ENCODE measurements around the gene PMIS2.

PMIS2 gene

DNA sequence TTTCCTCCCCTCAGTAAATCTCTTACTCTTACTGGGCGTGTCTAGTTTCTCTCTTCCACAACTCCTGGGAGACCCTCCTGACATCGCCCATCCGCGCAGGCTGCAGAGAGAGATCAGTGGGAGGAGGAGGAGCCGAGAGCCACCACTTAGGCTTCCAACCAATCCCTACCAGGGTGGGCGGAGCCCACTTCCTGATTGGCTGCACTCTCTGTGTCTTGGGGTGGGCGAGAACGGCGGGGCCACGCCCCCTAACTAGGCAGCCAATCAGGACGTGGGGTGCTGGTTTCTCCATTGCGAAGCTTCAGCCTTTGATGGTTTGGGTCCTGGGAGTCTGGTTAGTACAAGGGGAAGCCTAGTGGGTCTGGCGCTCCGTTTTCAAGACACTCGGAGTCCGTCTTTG, at the start of gene PMIS2:
Gene PMIS2 (plus strand): TSS at position 326 of the 400 bp plus-strand sequence. CDS start 87 bp downstream, outside the sequence.
- DNase-seq = peak in 1 of 51 donors; percentile 23

DNA sequence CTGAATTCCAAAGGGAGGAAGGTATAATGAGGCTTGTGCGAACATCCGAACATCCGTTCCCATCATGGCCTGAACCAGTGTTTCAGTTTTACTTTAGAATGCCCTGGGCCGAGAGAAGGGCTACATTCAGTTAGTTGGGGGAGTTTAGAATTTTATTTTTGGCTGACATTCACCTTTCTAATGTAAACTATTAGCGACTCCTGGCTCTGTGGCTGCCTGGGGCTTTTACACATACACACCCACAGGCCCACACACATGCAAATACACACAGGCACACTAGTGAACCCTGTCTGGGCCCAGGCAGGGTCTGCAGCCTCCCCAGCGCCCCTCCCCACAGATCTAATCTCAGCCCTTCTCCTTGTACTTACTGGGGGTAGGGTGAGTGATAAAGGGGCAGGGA, 46.7 kb upstream of the PMIS2 start:
- DNase-seq = no peak

DNA sequence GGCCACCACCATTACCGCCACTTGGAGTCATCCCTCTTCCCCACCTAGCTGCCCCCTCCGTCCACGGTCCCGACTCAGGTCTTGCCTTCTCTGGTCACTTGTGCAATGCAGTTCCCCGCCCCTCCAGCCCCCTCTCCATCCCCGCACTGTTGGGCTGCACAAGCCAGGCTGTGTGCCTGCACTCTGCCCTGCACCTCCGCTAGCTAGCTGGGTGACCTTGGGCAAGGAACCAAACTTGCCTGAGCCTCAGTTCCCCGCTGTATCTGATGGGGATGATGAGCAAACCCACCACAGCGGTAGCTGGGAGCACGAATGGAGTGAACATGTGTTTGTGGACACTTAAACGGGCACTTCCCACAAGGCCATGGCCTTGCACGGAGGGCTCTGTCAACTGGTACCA, 46.1 kb upstream of the PMIS2 start:
- no peak for DNase-seq

DNA sequence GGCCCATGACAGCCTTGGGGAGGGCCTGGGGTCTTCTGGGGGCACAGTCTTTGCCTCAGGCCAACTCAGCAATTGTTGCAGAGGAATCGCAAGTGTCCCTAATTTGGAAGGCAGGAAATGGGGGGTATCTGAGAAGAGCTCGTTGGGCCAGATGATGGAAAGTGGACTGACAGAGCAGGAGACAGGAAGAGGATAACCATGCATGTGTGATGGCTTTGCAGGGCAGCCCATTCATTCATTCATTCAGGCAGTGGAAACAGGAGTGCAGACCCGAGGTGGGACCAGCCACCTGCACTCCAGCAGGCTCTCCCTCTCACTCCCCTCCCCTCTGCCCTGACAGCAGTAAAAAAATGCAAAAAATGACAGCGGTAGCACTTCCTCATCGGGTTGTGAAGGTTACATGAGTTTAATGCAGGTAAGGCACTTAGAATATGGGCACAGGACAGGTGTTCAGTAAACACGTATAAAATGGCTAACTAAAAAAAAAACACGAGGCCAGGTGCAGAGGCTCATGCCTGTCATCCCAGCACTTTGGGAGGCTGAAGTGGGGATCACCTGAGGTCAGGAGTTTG, 45.5 kb upstream of the PMIS2 start:
- no peak for DNase-seq

DNA sequence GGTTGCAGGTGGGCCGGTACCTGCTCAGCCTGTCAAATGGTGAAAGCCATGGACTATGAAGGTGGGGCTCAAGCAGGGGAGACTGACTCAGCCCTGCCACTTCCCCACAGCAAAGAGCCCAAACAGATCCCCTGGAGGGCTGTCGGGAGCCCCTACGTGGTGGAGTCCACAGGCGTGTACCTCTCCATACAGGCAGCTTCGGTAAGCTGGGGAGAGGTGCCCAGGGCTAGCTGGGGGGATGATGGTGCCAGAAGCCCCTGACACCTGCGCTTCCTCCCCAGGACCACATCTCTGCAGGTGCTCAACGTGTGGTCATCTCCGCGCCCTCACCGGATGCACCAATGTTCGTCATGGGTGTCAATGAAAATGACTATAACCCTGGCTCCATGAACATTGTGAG, 43.8 kb upstream of the PMIS2 start:
- DNase-seq = no peak

DNA sequence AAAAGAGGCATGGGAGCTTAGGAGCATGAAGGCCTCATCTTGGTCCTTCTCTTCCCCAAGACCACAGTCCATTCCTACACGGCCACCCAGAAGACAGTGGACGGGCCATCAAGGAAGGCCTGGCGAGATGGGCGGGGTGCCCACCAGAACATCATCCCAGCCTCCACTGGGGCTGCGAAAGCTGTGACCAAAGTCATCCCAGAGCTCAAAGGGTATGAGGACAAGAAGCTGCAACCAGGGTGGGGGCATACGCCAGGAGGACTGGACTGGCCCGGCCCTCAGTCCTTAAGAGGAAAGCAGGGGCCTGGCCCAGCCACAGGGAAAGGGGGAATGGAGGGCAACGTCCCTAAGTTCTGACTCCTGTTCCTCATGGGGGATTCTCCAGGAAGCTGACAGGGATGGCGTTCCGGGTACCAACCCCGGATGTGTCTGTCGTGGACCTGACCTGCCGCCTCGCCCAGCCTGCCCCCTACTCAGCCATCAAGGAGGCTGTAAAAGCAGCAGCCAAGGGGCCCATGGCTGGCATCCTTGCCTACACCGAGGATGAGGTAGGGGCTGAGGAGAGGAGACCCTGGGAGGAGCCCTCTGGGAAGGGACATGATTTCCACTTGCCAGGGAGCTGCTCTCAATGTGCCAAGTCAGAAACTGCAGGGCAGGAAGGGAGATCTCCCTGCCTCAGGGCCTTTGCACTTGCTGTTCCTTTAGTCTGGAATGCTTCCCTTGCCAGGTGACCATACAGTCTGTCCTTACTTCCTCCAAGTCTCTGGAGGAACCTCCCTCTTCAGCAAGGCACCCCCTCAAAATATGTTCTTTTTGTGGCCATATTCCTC, 42.5 kb upstream of the PMIS2 start:
- no peak for DNase-seq

DNA sequence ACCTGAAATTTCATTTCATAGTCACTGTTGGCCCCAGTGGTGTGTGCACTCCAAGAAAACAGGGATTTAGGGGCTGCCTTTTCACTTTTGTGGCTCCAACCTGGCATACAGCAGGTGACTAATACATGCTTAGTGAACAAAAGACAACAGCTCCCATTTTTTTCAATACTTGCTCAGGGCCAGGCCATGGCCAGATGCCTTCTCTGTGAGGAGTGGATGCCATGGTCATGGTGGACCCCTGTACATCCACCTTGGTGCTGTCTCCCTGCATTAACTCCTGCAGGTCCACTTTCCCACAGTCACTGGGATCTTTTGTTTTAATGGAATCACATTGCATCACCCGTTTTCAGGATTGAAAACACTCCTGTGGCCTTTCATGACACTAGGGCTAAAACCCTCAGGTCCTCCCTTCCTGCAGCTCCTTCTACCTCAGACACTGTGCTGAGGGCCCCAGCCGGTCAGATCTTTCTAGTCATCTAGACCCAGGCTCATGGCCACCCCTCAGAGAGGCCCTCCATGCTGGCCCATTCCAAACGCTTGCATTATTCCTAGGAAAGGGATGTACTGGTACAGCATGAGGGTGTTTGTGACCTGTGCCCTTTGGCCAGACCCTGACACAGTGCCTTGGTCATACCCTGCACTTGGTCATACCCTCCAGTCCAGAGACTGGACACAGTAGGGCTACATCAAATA, 41.7 kb upstream of the PMIS2 start:
- no peak for DNase-seq

DNA sequence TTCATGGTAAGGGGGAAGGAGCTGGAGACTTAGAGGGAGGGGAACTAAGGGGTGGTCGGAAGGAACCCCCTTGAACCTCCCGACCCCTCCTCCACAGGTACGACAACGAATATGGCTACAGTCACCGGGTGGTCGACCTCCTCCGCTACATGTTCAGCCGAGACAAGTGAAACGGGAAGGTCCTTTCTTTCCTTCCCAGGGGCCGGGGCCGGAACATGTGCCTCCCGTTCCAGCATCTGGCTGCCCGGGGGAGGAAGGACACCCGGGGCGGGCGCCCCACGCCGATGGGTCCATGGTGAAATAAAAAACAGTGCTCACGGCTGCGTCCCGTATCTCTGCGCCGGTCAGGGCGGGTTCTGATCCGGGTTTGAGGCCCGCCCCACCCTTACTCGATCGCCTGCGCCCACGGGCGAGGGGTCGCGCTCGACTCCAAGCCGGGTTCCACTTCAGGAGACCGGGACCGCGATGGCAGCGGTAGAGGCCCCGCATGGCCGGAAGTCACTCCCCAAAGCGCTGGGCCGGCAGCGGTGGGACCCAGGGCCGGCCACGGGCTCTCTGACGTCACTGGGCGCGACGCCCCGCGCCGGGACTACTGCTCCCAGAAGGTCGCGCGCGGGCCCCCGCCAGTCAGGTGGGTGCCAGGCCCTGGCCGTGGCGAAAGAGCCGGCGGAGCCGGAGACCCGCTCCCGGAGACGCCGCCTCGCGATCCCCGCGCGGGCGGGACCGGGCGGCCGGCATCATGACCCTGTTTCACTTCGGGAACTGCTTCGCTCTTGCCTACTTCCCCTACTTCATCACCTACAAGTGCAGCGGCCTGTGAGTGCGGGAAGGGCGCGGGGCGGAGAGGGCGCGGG, 40.7 kb upstream of the PMIS2 start, which contains the start of gene TMEM147:
Gene TMEM147 (plus strand): TSS at position 626 of the 854 bp plus-strand sequence. CDS start 114 bp downstream, at position 740.
- peak; percentile 25 to 96 (median 84) for DNase-seq

DNA sequence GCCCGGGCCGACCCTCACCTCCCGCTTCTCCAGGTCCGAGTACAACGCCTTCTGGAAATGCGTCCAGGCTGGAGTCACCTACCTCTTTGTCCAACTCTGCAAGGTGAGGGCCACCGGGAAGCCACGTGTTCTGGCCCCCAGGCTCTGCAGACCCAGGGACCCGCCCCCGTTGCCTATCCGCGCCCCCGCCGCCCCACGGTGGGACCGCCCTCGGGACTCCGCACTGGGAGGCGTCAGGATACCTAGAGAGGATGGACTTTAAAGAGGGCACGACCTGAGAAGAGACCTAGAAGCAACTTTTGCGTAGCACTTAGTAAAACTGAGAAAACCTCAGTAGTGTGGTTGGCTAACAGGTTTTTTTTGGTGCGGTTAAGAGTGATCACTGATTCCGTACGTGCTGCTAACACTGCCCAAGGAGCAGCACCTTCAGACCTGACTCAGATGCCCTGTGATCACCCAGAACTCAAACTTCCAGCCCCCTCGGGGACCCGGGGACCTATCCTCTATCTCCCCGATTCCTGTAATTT, 40.1 kb upstream of the PMIS2 start:
- DNase-seq = peak in 9 of 51 donors; percentile 25 to 60 (median 43)

DNA sequence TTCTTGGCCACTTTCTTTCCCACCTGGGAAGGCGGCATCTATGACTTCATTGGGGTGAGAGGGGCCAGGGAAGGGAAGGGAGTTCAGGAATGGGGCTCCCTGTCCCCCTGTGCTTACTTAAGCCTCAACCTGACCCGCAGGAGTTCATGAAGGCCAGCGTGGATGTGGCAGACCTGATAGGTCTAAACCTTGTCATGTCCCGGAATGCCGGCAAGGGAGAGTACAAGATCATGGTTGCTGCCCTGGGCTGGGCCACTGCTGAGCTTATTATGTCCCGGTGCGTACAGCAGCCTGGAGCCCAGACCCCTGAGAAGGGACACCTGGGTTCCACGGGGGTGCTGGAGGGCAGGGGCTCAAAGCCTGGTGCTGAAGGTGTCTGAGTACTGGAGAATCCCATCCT, 39.4 kb upstream of the PMIS2 start:
- DNase-seq = no peak

DNA sequence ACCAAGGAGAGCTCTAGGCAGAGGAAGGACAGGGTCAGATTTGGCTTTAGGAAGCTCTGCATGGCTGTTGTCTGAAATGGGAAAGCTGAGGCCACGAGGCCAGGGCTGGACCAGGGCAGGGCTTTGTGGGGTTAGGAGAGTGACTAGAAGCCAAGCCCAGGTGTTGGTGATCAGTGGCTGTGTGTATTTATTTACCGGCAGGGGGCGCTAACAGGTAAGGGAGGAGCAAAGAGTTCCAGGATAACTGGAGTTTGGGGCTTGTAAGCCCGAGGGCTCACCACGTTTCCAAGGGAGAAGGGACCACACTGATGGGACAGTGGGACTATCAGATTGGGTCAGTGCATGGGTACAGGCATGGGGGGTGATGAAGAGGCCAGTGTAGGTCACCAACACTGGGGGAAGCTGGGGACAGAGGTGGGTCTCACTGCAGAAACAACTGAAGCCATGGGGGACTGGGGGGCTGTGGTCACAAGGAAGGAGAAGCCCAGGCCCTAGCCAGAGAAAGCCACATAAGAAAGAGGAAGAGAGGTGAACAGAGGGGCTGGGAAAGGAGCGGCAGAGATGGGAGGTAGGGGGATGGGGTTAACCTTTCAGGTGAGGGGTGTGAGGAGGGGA, 36.7 kb upstream of the PMIS2 start:
- peak in 20 of 51 donors; percentile 2 to 45 (median 23) for DNase-seq

DNA sequence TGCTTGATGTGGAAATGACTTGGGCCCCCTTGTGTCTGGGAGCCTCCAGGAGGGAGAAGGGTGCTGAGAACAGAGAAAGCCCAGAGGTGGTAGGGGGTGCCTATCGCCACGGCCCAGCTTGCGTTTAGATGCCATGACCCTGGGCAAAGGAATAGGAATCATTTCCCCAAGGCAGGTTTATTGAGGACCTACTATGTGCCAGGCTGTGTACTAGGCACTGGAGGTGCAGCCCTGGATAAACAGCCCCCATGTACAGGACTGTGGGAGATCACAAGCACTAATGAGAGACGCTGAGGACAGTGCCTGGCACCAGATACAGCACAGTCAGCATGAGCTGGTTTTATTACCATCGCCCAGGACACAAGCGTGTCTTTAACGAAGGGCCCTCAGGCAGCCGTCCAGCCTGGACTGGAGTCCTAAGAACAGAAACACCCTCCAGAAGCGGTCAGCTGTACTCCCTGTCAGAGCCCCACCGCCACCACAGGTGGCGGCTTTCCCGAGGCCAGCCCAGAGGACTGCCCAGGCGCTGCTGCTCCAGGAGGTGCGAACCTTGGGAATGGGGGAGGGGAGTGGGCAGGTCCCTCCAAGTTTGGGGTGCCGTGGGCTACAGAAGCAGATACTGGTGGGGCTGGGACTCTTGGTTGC, 36.0 kb upstream of the PMIS2 start:
- peak in 1 of 51 donors; percentile 1 for DNase-seq

DNA sequence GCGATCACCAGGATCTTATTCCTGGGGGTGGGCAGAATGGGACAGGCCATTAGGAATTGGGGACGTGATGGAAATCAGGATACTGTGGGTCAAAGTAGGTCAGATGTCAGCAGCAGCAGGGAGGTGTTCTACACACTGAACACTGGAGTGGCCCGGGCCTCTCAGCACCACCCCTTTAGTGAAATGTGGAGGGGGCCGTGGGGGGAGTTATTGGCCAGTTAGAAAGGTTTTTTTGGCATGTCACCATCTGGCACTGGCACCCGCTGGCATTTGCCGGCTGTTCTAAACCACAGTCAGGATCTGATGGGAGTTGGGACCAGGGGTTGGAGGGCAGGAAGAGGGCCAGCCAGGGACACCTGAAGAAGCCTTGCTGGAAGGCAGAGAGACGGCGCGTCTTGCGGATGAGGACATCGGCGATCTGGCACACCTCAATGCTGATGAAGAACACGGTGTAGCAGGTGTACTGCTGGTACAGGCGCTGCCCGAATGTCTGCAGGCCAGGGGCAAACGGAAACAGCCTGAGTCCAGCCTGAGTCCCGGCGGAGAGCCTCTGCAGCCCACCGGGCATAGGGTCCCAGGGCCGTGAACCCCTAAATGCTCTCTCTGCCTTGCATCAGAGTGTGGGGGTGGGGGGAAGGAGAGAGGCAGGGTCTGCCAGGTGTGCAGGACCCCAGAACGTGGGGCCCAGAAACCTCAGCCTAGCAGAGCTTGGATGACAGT, 34.7 kb upstream of the PMIS2 start:
- no peak for DNase-seq

DNA sequence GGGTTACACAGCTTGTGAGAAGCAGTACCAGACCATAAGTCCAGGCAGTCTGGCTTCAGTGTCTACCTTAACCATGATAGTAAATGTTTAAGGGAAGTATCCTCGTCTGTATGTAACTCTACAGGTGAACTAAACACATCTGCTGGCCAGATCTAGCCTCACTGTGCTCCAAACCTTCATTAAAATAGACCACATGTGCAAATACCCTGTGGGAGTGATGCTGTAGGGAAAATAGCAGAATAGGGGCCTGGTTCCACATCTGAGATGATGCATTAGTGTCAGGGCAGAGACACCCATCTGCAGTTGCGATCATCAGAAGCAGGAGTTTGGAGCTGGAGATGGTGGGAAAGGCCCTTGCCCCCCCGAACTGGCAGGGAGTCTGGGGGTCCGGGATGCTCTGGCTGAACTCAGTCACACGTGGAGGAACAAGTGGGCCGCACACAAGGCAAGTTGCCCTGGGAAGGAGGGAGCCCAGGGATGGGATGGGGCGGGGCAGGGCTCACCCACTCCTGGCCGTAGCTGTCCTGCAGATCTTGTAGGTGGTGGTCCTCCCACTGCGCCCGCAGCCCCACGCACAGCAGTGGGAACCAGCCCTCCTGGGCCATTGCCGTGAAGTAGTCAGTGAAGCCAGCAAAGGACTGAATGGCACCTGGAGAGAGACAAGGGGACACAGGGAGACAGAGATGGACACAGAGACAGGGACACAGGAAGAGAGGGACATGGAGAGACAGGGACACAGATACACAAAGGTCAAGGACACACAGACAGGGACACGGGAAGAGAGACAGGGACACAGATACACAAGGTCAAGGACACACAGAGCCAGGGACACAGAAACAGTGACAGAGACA, 33.2 kb upstream of the PMIS2 start:
- no peak for DNase-seq

DNA sequence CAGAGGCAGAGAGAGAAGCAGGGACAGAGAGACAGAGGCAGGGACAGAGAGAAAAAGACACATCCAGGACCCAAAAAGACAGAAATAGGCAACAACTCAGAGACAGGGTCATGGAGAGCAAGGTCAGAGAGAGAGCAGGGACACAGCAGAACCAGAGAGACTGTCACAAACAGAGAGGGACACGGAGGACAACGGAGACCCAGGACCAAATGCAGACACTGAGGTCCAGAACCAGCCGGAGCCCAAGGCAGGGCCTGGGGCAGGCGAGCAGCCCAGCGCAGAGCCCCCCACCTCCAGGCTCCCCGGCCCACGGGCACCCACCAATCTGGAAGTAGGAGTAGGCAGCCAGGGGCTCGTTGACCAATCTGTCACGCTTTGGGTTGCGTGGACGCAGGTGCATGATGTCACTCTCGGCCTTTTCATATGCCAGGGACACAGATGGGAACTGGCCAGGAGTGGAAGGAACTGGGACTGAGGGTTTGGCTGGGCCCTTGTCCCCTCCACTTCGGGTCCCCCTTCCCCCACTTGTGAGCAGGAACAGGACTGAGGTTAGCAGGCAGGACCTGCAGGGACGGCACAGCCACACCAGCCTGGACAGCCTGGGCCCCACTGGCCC, 32.5 kb upstream of the PMIS2 start:
- DNase-seq = no peak

DNA sequence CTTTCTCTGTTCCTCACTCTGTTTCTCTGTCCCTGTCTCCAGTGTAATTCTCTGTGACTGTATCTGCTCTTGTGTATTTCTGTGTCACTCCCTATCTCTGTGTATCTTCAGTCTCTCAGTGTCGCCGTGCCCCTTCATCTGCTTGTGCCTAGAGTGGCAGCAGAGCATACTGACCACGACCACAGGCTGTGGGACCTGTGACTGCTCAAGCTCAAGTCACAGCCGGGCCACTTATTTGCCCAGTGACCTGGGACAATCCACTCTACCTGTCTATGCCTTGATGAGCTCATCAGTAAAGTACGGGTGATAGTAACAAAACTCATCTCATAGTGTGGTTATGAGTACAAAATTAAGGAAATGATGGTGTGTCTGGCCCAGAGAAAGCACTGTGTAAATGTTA, 31.9 kb upstream of the PMIS2 start:
- DNase-seq = no peak

DNA sequence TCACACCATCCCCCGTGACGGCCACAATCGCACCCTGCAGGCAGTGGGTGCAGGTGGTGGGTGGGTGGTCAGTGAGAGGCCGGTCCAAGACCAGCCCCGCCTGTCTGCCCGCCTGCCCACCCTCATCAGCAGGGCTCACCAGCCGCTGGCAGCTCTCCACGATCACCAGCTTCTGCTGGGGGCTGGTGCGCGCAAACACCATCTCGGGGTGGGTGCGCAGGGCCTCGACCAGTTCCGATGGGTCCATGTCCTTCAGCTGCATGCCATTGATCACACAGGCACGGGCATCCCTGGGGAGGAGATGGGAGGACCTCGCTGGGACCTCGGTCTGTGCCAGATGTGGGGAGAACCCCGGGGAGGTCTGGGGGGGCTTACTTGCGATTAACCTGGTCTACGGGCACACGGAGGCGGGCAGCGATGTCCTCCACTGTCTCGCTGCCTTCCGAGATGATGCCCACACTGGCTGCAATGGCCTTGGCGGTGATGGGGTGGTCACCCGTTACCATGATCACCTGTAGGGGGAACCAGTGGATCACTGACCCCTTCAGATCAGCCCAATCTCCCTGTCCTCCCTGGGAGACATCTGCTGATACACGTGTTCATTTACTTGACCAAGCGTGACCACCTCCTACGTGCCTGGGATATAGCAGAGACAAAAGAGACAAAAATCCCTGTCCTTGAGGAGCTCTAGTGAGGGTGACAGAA, 30.5 kb upstream of the PMIS2 start:
- DNase-seq = no peak

All from hypothalamus (tissue), 51 donors.